Endodermal cell (in vitro differentiated cells): Measurements from ENCODE around the gene APOL4. TPM values are rescaled to one million over a fixed set of nuclear protein-coding genes. Genes with fewer than 3 reads are reported as not detected.

Source experiments
- DNase-seq: peaks from one replicate; pipeline ENCODE4 v3.0.0-alpha.2; 2017
- H3K27ac ChIP-seq: 2 replicates; pipeline ENCODE4 v1.5.1; 2013; ENCODE audit warnings: mild to moderate bottlenecking, low read depth, low read length, moderate library complexity
- H3K27me3 ChIP-seq: 2 replicates; pipeline ENCODE4 v1.6.1; 2013; ENCODE audit warnings: mild to moderate bottlenecking, low read length, moderate library complexity; ENCODE audit not compliant: insufficient read depth, control insufficient read depth, poor library complexity, severe bottlenecking
- H3K36me3 ChIP-seq: 2 replicates; pipeline ENCODE4 v1.7.0; 2013; ENCODE audit warnings: mild to moderate bottlenecking, low read length, moderate library complexity; ENCODE audit not compliant: control insufficient read depth, insufficient read depth
- H3K4me1 ChIP-seq: one replicate; pipeline ENCODE4 v1.7.0; 2013; ENCODE audit warnings: low read length; ENCODE audit not compliant: control insufficient read depth, insufficient read depth
- H3K4me3 ChIP-seq: 2 replicates; pipeline ENCODE4 v1.5.1; 2013; ENCODE audit warnings: mild to moderate bottlenecking, low read length, moderate library complexity
- H3K9ac ChIP-seq: 2 replicates; pipeline ENCODE4 v1.6.1; 2013; ENCODE audit warnings: mild to moderate bottlenecking, low read length, moderate library complexity; ENCODE audit not compliant: poor library complexity, severe bottlenecking; ENCODE audit errors: extremely low read depth
- H3K9me3 ChIP-seq: 2 replicates; pipeline ENCODE4 v1.6.1; 2013; ENCODE audit warnings: mild to moderate bottlenecking, low read length, moderate library complexity; ENCODE audit not compliant: control insufficient read depth
- H3K27ac Mint-ChIP-seq: 2 replicates; pipeline ENCODE4 v1.8.0; 2020; ENCODE audit warnings: mixed read lengths
- H3K27me3 Mint-ChIP-seq: 2 replicates; pipeline ENCODE4 v1.8.0; 2021; ENCODE audit warnings: mild to moderate bottlenecking, mixed read lengths; ENCODE audit not compliant: insufficient read depth
- H3K36me3 Mint-ChIP-seq: 2 replicates; pipeline ENCODE4 v1.8.0; 2020; ENCODE audit warnings: low read depth, mixed read lengths
- H3K4me1 Mint-ChIP-seq: 2 replicates; pipeline ENCODE4 v1.8.0; 2020; ENCODE audit warnings: mixed read lengths
- H3K4me3 Mint-ChIP-seq: 2 replicates; pipeline ENCODE4 v1.8.0; 2020; ENCODE audit warnings: mild to moderate bottlenecking, moderate library complexity, mixed read lengths
- H3K9me3 Mint-ChIP-seq: 2 replicates; pipeline ENCODE4 v1.8.0; 2020; ENCODE audit warnings: mild to moderate bottlenecking, mixed read lengths
- WGBS, 2 experiments: methylation state at CpG; one replicate each; pipeline versions ENCODE4 v1.1.5 to v1.1.7; 2013; ENCODE audit warnings: missing lambda C conversion rate in 2 of 2, mixed read lengths in 1 of 2; ENCODE audit not compliant: insufficient coverage in 1 of 2, insufficient read length in 1 of 2; 5-methylcytosine and 5-hydroxymethylcytosine counted together
- total RNA-seq, 2 donors: library from RNA; stranded (reverse); fragmentation: NEBNext Ultra II Directional in 1 of 2; extraction: Animal tissue kit (Norgen Biotek cat#: 25700) in 1 of 2; gene quantifications; 2 replicates in 1 of 2; 3 replicates in 1 of 2; pipeline ENCODE4 v1.2.1, GENCODE V29; 2021
- TF ChIP-seq, protein P1 (sequence below): fragments of 200-600 bp; sonication (generic); conservative IDR thresholded peaks from 2 replicates; pipeline ENCODE4 v1.5.0; 2021; ENCODE audit warnings: antibody characterized with exemption, mild to moderate bottlenecking

APOL4 gene
- total RNA-seq, 2 donors from 2014 or later, result not detected

DNA sequence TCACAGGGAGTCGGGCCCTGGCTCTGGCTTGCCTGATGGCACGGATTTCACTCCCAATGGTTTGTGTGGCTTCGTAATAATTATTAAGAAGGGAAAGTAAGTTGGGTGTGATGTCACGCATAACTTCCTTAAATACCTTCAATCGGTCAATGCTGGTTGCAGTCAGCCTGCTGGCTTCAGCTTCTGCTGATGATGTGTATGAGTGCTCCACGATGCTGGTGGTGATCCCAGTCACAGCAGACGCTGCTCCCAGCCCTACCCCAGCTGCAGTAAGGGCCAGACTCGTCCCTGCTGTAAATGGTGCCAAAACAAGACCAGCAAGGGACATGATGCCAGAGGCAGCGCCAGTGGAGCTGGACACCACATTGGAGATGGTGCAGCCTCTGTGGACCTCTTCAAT is 60.1 kb downstream of the APOL4 start:
- Mint-ChIP-seq H3K4me1 (peaks cover 20% of the 10 kb centered on the region), H3K27ac (no peak overlapping the region), H3K4me3 (no peak overlapping the region), H3K27me3 (no peaks in the 10 kb centered on the region), H3K9me3 (no peaks in the 10 kb centered on the region), H3K36me3 (no peaks in the 10 kb centered on the region)
- TF ChIP-seq, protein P1, sequence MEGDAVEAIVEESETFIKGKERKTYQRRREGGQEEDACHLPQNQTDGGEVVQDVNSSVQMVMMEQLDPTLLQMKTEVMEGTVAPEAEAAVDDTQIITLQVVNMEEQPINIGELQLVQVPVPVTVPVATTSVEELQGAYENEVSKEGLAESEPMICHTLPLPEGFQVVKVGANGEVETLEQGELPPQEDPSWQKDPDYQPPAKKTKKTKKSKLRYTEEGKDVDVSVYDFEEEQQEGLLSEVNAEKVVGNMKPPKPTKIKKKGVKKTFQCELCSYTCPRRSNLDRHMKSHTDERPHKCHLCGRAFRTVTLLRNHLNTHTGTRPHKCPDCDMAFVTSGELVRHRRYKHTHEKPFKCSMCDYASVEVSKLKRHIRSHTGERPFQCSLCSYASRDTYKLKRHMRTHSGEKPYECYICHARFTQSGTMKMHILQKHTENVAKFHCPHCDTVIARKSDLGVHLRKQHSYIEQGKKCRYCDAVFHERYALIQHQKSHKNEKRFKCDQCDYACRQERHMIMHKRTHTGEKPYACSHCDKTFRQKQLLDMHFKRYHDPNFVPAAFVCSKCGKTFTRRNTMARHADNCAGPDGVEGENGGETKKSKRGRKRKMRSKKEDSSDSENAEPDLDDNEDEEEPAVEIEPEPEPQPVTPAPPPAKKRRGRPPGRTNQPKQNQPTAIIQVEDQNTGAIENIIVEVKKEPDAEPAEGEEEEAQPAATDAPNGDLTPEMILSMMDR, result no peak
- Histone ChIP-seq H3K9me3 (no peaks in the 10 kb centered on the region), H3K4me3 (no peak overlapping the region), H3K4me1 (no peaks in the 10 kb centered on the region), H3K27me3 (no peaks in the 10 kb centered on the region), H3K9ac (no peak overlapping the region), H3K36me3 (no peaks in the 10 kb centered on the region), H3K27ac (no peak overlapping the region)
- DNase-seq, result no peak
- WGBS, 2 experiments, result 85 to 91% methylated on average over 6 to 9 of the region's 9 CpGs

Other genes starting within 250 kb of the APOL4 start
- gene RBFOX2, start 173.0 kb downstream of the APOL4 start, total RNA-seq, result 100 to 1,000 TPM; 104 to 120 TPM
- gene APOL3, start 41.1 kb downstream of the APOL4 start, total RNA-seq, result 1 to 10 TPM in 1 of 2 donors, under 1 TPM in 1; 0.46 to 1.1 TPM
- gene APOL2, start 37.7 kb upstream of the APOL4 start, total RNA-seq, result 1 to 10 TPM; 2.1 to 7.9 TPM
- gene APOL1, start 51.3 kb upstream of the APOL4 start, total RNA-seq, result under 1 TPM; 0.11 to 0.22 TPM
- gene MYH9, start 186.2 kb upstream of the APOL4 start, total RNA-seq, result 100 to 1,000 TPM; 270 to 288 TPM